GM18508 (cell line): Measurements from ENCODE around the gene LRRC26.

Experiments
- ATAC-seq: cut with Tn5 transposase; IDR thresholded peaks from one replicate; pipeline ENCODE4 v1.9.1; 2021; ENCODE audit warnings: moderate number of reproducible peaks; ENCODE audit not compliant: insufficient read depth, unreplicated experiment

LRRC26 gene

GRCh38 chr9:137168904-137169856, 671 bp downstream of the LRRC26 start:
- no peak for ATAC-seq

- no peak for ATAC-seq
Observed at GRCh38 chr9:137168573-137168903, 1.3 kb downstream of the LRRC26 start.

- ATAC-seq: no peak
Observed at GRCh38 chr9:137167747-137168572, 1.9 kb downstream of the LRRC26 start.

- no peak for ATAC-seq
Observed at GRCh38 chr9:137167277-137167746, 2.5 kb downstream of the LRRC26 start.

GRCh38 chr9:137166380-137167229, 3.2 kb downstream of the LRRC26 start:
- no peak for ATAC-seq

GRCh38 chr9:137165250-137165836, 4.5 kb downstream of the LRRC26 start:
- no peak for ATAC-seq

- ATAC-seq: no peak
Observed at GRCh38 chr9:137164370-137165249, 5.2 kb downstream of the LRRC26 start.

- ATAC-seq: no peak
Observed at GRCh38 chr9:137163805-137164204, 6.0 kb downstream of the LRRC26 start.

- ATAC-seq: no peak
Observed at GRCh38 chr9:137163365-137163715, 6.5 kb downstream of the LRRC26 start.

GRCh38 chr9:137162505-137163364, 7.1 kb downstream of the LRRC26 start:
- no peak for ATAC-seq

GRCh38 chr9:137161558-137162486, 8.0 kb downstream of the LRRC26 start:
- no peak for ATAC-seq

- no peak for ATAC-seq
Observed at GRCh38 chr9:137160716-137161557, 8.9 kb downstream of the LRRC26 start.

- ATAC-seq: no peak
Observed at GRCh38 chr9:137160054-137160425, 9.8 kb downstream of the LRRC26 start.

GRCh38 chr9:137159105-137160053, 10.5 kb downstream of the LRRC26 start:
- ATAC-seq: no peak

- ATAC-seq: no peak
Observed at GRCh38 chr9:137158625-137159024, 11.2 kb downstream of the LRRC26 start.
